ENCODE measurements around the gene SNCA. TPM values are rescaled to one million over a fixed set of nuclear protein-coding genes. Genes with fewer than 3 reads are reported as not detected.

SNCA gene
- total RNA-seq, 1 experiment from 2014 or later: 36.8 TPM

GRCh38 chr4:89759426-89759825 is 77.5 kb downstream of the SNCA start:
- no peak overlapping the region for H3K4me3 Mint-ChIP-seq (ENCODE audit: low read depth, unreplicated experiment)
- intact Hi-C loops (cut with micrococcal nuclease; ENCODE audit: unreplicated experiment): no loop called here
- no peaks in the 10 kb centered on the region for H3K9me3 Mint-ChIP-seq (ENCODE audit: low read depth, unreplicated experiment)
- CTCF ChIA-PET: interaction anchor here (0.7 kb wide), 1 partner anchor 23 kb away, joined by 7 read pairs; no protein-coding TSS in a partner anchor
- no peaks in the 10 kb centered on the region for H3K4me1 Mint-ChIP-seq (ENCODE audit: low read depth, unreplicated experiment)
- H3K27me3 Mint-ChIP-seq (ENCODE audit: unreplicated experiment): no peaks in the 10 kb centered on the region
- no peak for DNase-seq
- no peaks in the 10 kb centered on the region for H3K36me3 Mint-ChIP-seq (ENCODE audit: insufficient read depth, unreplicated experiment)
- no TSS peak for BruUV-seq (replicated peaks)
- no peak overlapping the region for H3K27ac Mint-ChIP-seq (ENCODE audit: unreplicated experiment)
- TF ChIP-seq CTCF (IDR thresholded peaks at IDR 0.05; ENCODE audit: unreplicated experiment): no peak

- H3K36me3 Mint-ChIP-seq (ENCODE audit: insufficient read depth, unreplicated experiment): no peaks in the 10 kb centered on the region
- H3K4me1 Mint-ChIP-seq (ENCODE audit: low read depth, unreplicated experiment): peaks cover 12% of the 10 kb centered on the region
- CTCF ChIA-PET: no interaction called here
- no peak overlapping the region for H3K27ac Mint-ChIP-seq (ENCODE audit: unreplicated experiment)
- intact Hi-C loops (cut with micrococcal nuclease; ENCODE audit: unreplicated experiment): no loop called here
- BruUV-seq (replicated peaks): no TSS peak
- TF ChIP-seq CTCF (IDR thresholded peaks at IDR 0.05; ENCODE audit: unreplicated experiment): no peak
- H3K4me3 Mint-ChIP-seq (ENCODE audit: low read depth, unreplicated experiment): no peak overlapping the region
- no peaks in the 10 kb centered on the region for H3K27me3 Mint-ChIP-seq (ENCODE audit: unreplicated experiment)
- no peak for DNase-seq
- no peaks in the 10 kb centered on the region for H3K9me3 Mint-ChIP-seq (ENCODE audit: low read depth, unreplicated experiment)
These were observed 79.7 kb downstream of the SNCA start for GRCh38 chr4:89757154-89757719.

GRCh38 chr4:89755220-89755619 is 81.7 kb downstream of the SNCA start:
- DNase-seq: no peak

GRCh38 chr4:89754531-89754930 is 82.4 kb downstream of the SNCA start:
- no peak for DNase-seq
- Mint-ChIP-seq H3K36me3 (ENCODE audit: insufficient read depth, unreplicated experiment) (no peaks in the 10 kb centered on the region), H3K9me3 (ENCODE audit: low read depth, unreplicated experiment) (no peaks in the 10 kb centered on the region), H3K27ac (ENCODE audit: unreplicated experiment) (no peak overlapping the region), H3K4me1 (ENCODE audit: low read depth, unreplicated experiment) (peaks cover 12% of the 10 kb centered on the region), H3K27me3 (ENCODE audit: unreplicated experiment) (no peaks in the 10 kb centered on the region), H3K4me3 (ENCODE audit: low read depth, unreplicated experiment) (no peak overlapping the region)
- intact Hi-C loops (cut with micrococcal nuclease; ENCODE audit: unreplicated experiment): no loop called here
- no TSS peak for BruUV-seq (replicated peaks)
- TF ChIP-seq CTCF (IDR thresholded peaks at IDR 0.05; ENCODE audit: unreplicated experiment): no peak
- CTCF ChIA-PET: no interaction called here

More at GRCh38 chr4:89755220-89755619, 81.7 kb downstream of the SNCA start:
- Mint-ChIP-seq H3K9me3 (ENCODE audit: low read depth, unreplicated experiment) (no peaks in the 10 kb centered on the region), H3K27me3 (ENCODE audit: unreplicated experiment) (no peaks in the 10 kb centered on the region), H3K4me3 (ENCODE audit: low read depth, unreplicated experiment) (no peak overlapping the region), H3K27ac (ENCODE audit: unreplicated experiment) (no peak overlapping the region), H3K36me3 (ENCODE audit: insufficient read depth, unreplicated experiment) (no peaks in the 10 kb centered on the region), H3K4me1 (ENCODE audit: low read depth, unreplicated experiment) (peaks cover 12% of the 10 kb centered on the region)
- CTCF ChIA-PET: no interaction called here
- BruUV-seq (replicated peaks): no TSS peak
- intact Hi-C loops (cut with micrococcal nuclease; ENCODE audit: unreplicated experiment): no loop called here
- no peak for TF ChIP-seq CTCF (IDR thresholded peaks at IDR 0.05; ENCODE audit: unreplicated experiment)

Data from Calu3 (cell line).